Neural cell (in vitro differentiated cells): ENCODE data around the gene ITGAV. TPM values are rescaled to one million over a fixed set of nuclear protein-coding genes. Genes with fewer than 3 reads are reported as not detected.

Experiments used
- H2AFZ ChIP-seq: fragments of 200-600, 300-800 bp; sonication (generic), shearing (Covaris generic); 2 replicates; pipeline ENCODE4 v1.6.0; 2014; ENCODE audit warnings: low read depth, mild to moderate bottlenecking, antibody characterized with exemption, low read length, moderate library complexity
- H3F3A ChIP-seq: fragments of 200-600 bp; shearing (Covaris generic); 2 replicates; pipeline ENCODE4 v1.6.1; 2016; ENCODE audit warnings: mild to moderate bottlenecking, moderate library complexity, mixed read lengths, antibody characterized with exemption, low read length; ENCODE audit not compliant: insufficient read depth, poor library complexity, severe bottlenecking
- H3K27ac ChIP-seq: fragments of 200-600, 300-800 bp; sonication (generic), shearing (Covaris generic); 2 replicates; pipeline ENCODE4 v1.5.1; 2014; ENCODE audit warnings: mild to moderate bottlenecking, low read length, moderate library complexity
- H3K27me3 ChIP-seq: fragments of 300-800, 200-600 bp; sonication (generic), shearing (Covaris generic); 2 replicates; pipeline ENCODE4 v1.6.0; 2014; ENCODE audit warnings: mild to moderate bottlenecking, low read depth, low read length, moderate library complexity; ENCODE audit not compliant: insufficient read depth
- H3K36me3 ChIP-seq: fragments of 300-800, 200-600 bp; sonication (generic), shearing (Covaris generic); 2 replicates; pipeline ENCODE4 v1.5.1; 2014; ENCODE audit warnings: mild to moderate bottlenecking, antibody characterized with exemption, low read length, moderate library complexity; ENCODE audit not compliant: insufficient read depth
- H3K4me2 ChIP-seq: fragments of 300-800, 200-600 bp; sonication (generic), shearing (Covaris generic); 2 replicates; pipeline ENCODE4 v1.6.0; 2014; ENCODE audit warnings: mild to moderate bottlenecking, low read length
- H3K4me3 ChIP-seq: fragments of 300-800, 200-600 bp; sonication (generic), shearing (Covaris generic); 2 replicates; pipeline ENCODE4 v1.5.1; 2014; ENCODE audit warnings: mild to moderate bottlenecking, low read length, moderate library complexity
- H3K79me2 ChIP-seq: fragments of 200-600 bp; shearing (Covaris generic); replicated peaks from 2 replicates; pipeline ENCODE4 v1.6.0; 2014; ENCODE audit warnings: mild to moderate bottlenecking, low read length, moderate library complexity; ENCODE audit not compliant: insufficient read depth
- H3K9ac ChIP-seq: fragments of 300-800, 200-600 bp; sonication (generic), shearing (Covaris generic); 2 replicates; pipeline ENCODE4 v1.6.1; 2016; ENCODE audit warnings: mild to moderate bottlenecking, low read length, mixed read lengths
- H3K9me2 ChIP-seq: fragments of 200-600 bp; shearing (Covaris generic); 2 replicates; pipeline ENCODE4 v1.6.1; 2016; ENCODE audit warnings: mild to moderate bottlenecking, low read length, mixed read lengths; ENCODE audit not compliant: insufficient read depth
- H3K9me3 ChIP-seq: fragments of 200-600, 300-800 bp; sonication (generic), shearing (Covaris generic); 2 replicates; pipeline ENCODE4 v1.6.1; 2016; ENCODE audit warnings: mild to moderate bottlenecking, mixed run types, low read length, moderate library complexity, mixed read lengths
- H4K20me1 ChIP-seq: fragments of 200-600 bp; shearing (Covaris generic); 2 replicates; pipeline ENCODE4 v1.6.1; 2016; ENCODE audit warnings: mild to moderate bottlenecking, mixed run types; ENCODE audit not compliant: insufficient read depth
- CTCF ChIP-seq: fragments of 450-650 bp; IDR thresholded peaks from 2 replicates; pipeline ENCODE4 v1.5.1; 2014; ENCODE audit warnings: antibody characterized with exemption, mild to moderate bottlenecking, moderate library complexity; ENCODE audit not compliant: poor library complexity, severe bottlenecking
- EP300 ChIP-seq: fragments of 450-650 bp; conservative IDR thresholded peaks from 2 replicates; pipeline ENCODE4 v1.6.1; 2014; ENCODE audit warnings: antibody characterized with exemption, mild to moderate bottlenecking, moderate library complexity; ENCODE audit not compliant: poor library complexity, severe bottlenecking
- EZH2 ChIP-seq: fragments of 200-600, 300-800 bp; shearing (Covaris generic), sonication (generic); IDR thresholded peaks from 2 replicates; pipeline ENCODE4 v1.6.1; 2014; ENCODE audit warnings: antibody characterized with exemption, low read length, borderline replicate concordance, mild to moderate bottlenecking; ENCODE audit not compliant: insufficient read depth, poor library complexity, severe bottlenecking
- MXI1 ChIP-seq: fragments of 450-650 bp; conservative IDR thresholded peaks from 2 replicates; pipeline ENCODE4 v1.6.1; 2014; ENCODE audit warnings: antibody characterized with exemption, mild to moderate bottlenecking; ENCODE audit not compliant: poor library complexity, severe bottlenecking
- POLR2AphosphoS5 ChIP-seq: IDR thresholded peaks from 2 replicates; pipeline ENCODE4 v1.6.1; 2012
- RAD21 ChIP-seq: fragments of 450-650 bp; conservative IDR thresholded peaks from 2 replicates; pipeline ENCODE4 v1.6.1; 2014; ENCODE audit warnings: antibody characterized with exemption, mild to moderate bottlenecking, moderate library complexity
- REST ChIP-seq: IDR thresholded peaks from 2 replicates; pipeline ENCODE4 v1.6.1; 2012; ENCODE audit warnings: borderline replicate concordance
- SMC3 ChIP-seq: fragments of 450-650 bp; conservative IDR thresholded peaks from 2 replicates; pipeline ENCODE4 v1.6.1; 2014; ENCODE audit warnings: antibody characterized with exemption, mild to moderate bottlenecking, moderate library complexity; ENCODE audit not compliant: poor library complexity
- TAF1 ChIP-seq: IDR thresholded peaks from 2 replicates; pipeline ENCODE4 v1.6.1; 2012; ENCODE audit warnings: low read depth
- polyA plus RNA-seq: library from polyadenylated mRNA; depleted of rRNA; stranded (reverse); fragments of >200 nt; gene quantifications from 2 replicates; pipeline ENCODE4 v1.2.3, GENCODE V29; 2014

Gene ITGAV
- polyA plus RNA-seq, 1 donor from 2014 or later = 6.6 TPM

DNA sequence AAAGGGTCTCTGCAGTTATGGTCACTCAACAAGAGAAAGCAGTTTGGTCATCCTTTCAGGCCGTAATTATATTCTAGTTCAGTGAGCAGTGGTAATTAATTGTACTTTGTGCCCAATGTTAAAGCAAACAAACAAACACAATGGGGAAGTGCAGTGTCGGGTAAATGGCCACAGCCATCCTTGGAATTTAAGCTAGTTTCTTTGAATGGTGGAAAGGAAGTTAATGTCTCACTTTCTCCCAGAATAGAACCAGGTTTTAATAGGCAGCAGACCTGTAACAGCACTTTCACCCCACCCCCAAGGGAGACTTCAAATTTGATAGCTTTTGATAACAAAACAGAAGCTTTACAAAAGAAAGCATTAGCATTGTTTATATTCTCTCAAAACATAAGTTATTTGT, 20.0 kb upstream of the ITGAV start:
- no peaks in the 10 kb centered on the region for H3K36me3 ChIP-seq
- no peak overlapping the region for H3K27ac ChIP-seq
- H3K27me3 ChIP-seq = no peaks in the 10 kb centered on the region
- no peaks in the 10 kb centered on the region for H4K20me1 ChIP-seq
- H3K9ac ChIP-seq = no peak overlapping the region
- no peaks in the 10 kb centered on the region for H3K9me2 ChIP-seq
- H3K9me3 ChIP-seq = no peaks in the 10 kb centered on the region
- no peak overlapping the region for H3K4me2 ChIP-seq
- H3K79me2 ChIP-seq = no peaks in the 10 kb centered on the region
- H3K4me3 ChIP-seq = no peak overlapping the region
- no peaks in the 10 kb centered on the region for H3F3A ChIP-seq
- H2AFZ ChIP-seq = no peak overlapping the region
- TF ChIP-seq REST (no peak), RAD21 (no peak), POLR2AphosphoS5 (no peak), TAF1 (no peak), MXI1 (no peak), EP300 (no peak), EZH2 (no peak), SMC3 (no peak), CTCF (no peak)

- Histone ChIP-seq H3K4me2 (no peak overlapping the region), H4K20me1 (no peaks in the 10 kb centered on the region), H3K9me2 (no peaks in the 10 kb centered on the region), H3K9me3 (no peaks in the 10 kb centered on the region), H3K27ac (no peak overlapping the region), H2AFZ (no peak overlapping the region), H3K9ac (no peak overlapping the region), H3K4me3 (no peak overlapping the region), H3F3A (no peaks in the 10 kb centered on the region), H3K27me3 (no peaks in the 10 kb centered on the region), H3K36me3 (no peaks in the 10 kb centered on the region), H3K79me2 (no peaks in the 10 kb centered on the region)
- TF ChIP-seq EZH2 (no peak), RAD21 (no peak), REST (no peak), CTCF (no peak), POLR2AphosphoS5 (no peak), MXI1 (no peak), EP300 (no peak), TAF1 (no peak), SMC3 (no peak)
Measured at GRCh38 chr2:186570604-186571003, 19.3 kb upstream of the ITGAV start.
